Peyer's patch (tissue), 4 donors: Measurements from ENCODE around the gene ITGB6. TPM values are rescaled to one million over a fixed set of nuclear protein-coding genes. Genes with fewer than 3 reads are reported as not detected.

Experiments used
- DNase-seq, 3 donors: peaks; one replicate each; pipeline ENCODE4 v3.0.0-alpha.2; 2017 to 2019
- H3K27ac ChIP-seq, 4 donors: fragments of 200-600 bp; sonication (generic); one replicate each; pipeline ENCODE4 v1.5.1; 2016 to 2019
- H3K27me3 ChIP-seq, 2 donors: fragments of 200-600 bp; sonication (generic); one replicate each; pipeline ENCODE4 v1.5.1; 2019
- H3K36me3 ChIP-seq, 3 donors: fragments of 200-600 bp; sonication (generic); one replicate each; pipeline ENCODE4 v1.5.1; 2016 to 2019
- H3K4me1 ChIP-seq, 4 donors: fragments of 200-600 bp; sonication (generic); one replicate each; pipeline ENCODE4 v1.5.1; 2016 to 2019
- H3K4me3 ChIP-seq, 4 donors: fragments of 200-600 bp; sonication (generic); 1 replicate in 3 of 4; 2 replicates in 1 of 4; pipeline ENCODE4 v1.5.1; 2016 to 2019; ENCODE audit warnings: mild to moderate bottlenecking in 1 of 4
- H3K9me3 ChIP-seq, 4 donors: fragments of 200-600 bp; sonication (generic); one replicate each; pipeline ENCODE4 v1.5.1; 2016 to 2019; ENCODE audit warnings: mild to moderate bottlenecking in 1 of 4
- CTCF ChIP-seq, 6 experiments: fragments of 450-650 bp in 4 of 6; fragments of 200-600 bp in 2 of 6; sonication (generic) in 1 of 6; IDR thresholded peaks; one replicate each; pipeline ENCODE4 v1.5.1; 2017 to 2019; ENCODE audit warnings: antibody characterized with exemption in 6 of 6, mild to moderate bottlenecking in 3 of 6, moderate library complexity in 1 of 6
- POLR2A ChIP-seq, 2 donors: fragments of 450-650 bp; IDR thresholded peaks; one replicate each; pipeline ENCODE4 v1.5.1; 2017; ENCODE audit warnings: antibody characterized with exemption in 2 of 2, mild to moderate bottlenecking in 2 of 2, moderate library complexity in 2 of 2
- total RNA-seq, 4 donors: library from RNA; depleted of rRNA; stranded (reverse); fragments of >200 nt; gene quantifications; one replicate each; pipeline ENCODE4 v1.1.0, GENCODE V29; 2016

The ITGB6 gene
- total RNA-seq, 4 donors from 2014 or later: 9.9 to 21.5 (median 15.3) TPM

- Histone ChIP-seq H3K27ac (no peak overlapping the region), H3K36me3 (no peaks in the 10 kb centered on the region), H3K4me3 (no peak overlapping the region), H3K4me1 (no peaks in the 10 kb centered on the region), H3K27me3 (no peaks in the 10 kb centered on the region), H3K9me3 (no peaks in the 10 kb centered on the region)
- TF ChIP-seq POLR2A (IDR thresholded peaks at IDR 0.05) (no peak), CTCF (IDR thresholded peaks at IDR 0.05) (no peak)
- DNase-seq: no peak
These were observed 24.6 kb downstream of the ITGB6 start for GRCh38 chr2:160175169-160176134.

GRCh38 chr2:160174322-160174721 lies 25.8 kb downstream of the ITGB6 start:
- Histone ChIP-seq H3K9me3 (no peaks in the 10 kb centered on the region), H3K4me3 (no peak overlapping the region), H3K36me3 (no peaks in the 10 kb centered on the region), H3K4me1 (no peaks in the 10 kb centered on the region), H3K27me3 (no peaks in the 10 kb centered on the region), H3K27ac (no peak overlapping the region)
- TF ChIP-seq CTCF (IDR thresholded peaks at IDR 0.05) (no peak), POLR2A (IDR thresholded peaks at IDR 0.05) (no peak)
- DNase-seq: no peak

GRCh38 chr2:160169988-160170387 lies 30.1 kb downstream of the ITGB6 start:
- H3K9me3 ChIP-seq: no peaks in the 10 kb centered on the region
- H3K27ac ChIP-seq: no peak overlapping the region
- no peak for TF ChIP-seq CTCF (IDR thresholded peaks at IDR 0.05)
- TF ChIP-seq POLR2A (IDR thresholded peaks at IDR 0.05): no peak
- H3K4me3 ChIP-seq: no peak overlapping the region
- no peaks in the 10 kb centered on the region for H3K27me3 ChIP-seq
- no peaks in the 10 kb centered on the region for H3K36me3 ChIP-seq
- no peak for DNase-seq
- H3K4me1 ChIP-seq: peaks cover 0 to 19% (median 0%) of the 10 kb centered on the region in 4 donors

- H3K27me3 ChIP-seq: no peaks in the 10 kb centered on the region
- H3K4me3 ChIP-seq: no peak overlapping the region
- peaks cover 0 to 19% (median 0%) of the 10 kb centered on the region in 4 donors for H3K4me1 ChIP-seq
- no peak for DNase-seq
- peak overlapping the region in 1 of 4 donors; percentile 33 for H3K27ac ChIP-seq
- no peak for TF ChIP-seq CTCF (IDR thresholded peaks at IDR 0.05)
- H3K9me3 ChIP-seq: no peaks in the 10 kb centered on the region
- no peaks in the 10 kb centered on the region for H3K36me3 ChIP-seq
These were observed 30.6 kb downstream of the ITGB6 start for GRCh38 chr2:160169471-160169870.

- Histone ChIP-seq H3K27me3 (no peaks in the 10 kb centered on the region), H3K27ac (peak overlapping the region in 1 of 4 donors; percentile 33), H3K4me3 (no peak overlapping the region), H3K4me1 (peaks cover 0 to 19% (median 0%) of the 10 kb centered on the region in 4 donors), H3K36me3 (no peaks in the 10 kb centered on the region), H3K9me3 (no peaks in the 10 kb centered on the region)
- DNase-seq: no peak
- TF ChIP-seq CTCF (IDR thresholded peaks at IDR 0.05): no peak
- TF ChIP-seq POLR2A (IDR thresholded peaks at IDR 0.05): no peak
These were observed 31.2 kb downstream of the ITGB6 start for GRCh38 chr2:160168878-160169277.
